Inflammatory macrophage treated with lipopolysaccharide for 4 hours (primary cell): ENCODE data around the gene PRKN.

Source experiments
- DNase-seq: peaks from one replicate; pipeline ENCODE4 v3.0.0-alpha.2; 2020

The PRKN gene

GRCh38 chr6:162019349-162019748 is 708.2 kb downstream of the PRKN start:
- DNase-seq: no peak

GRCh38 chr6:162017536-162017935 is 710.0 kb downstream of the PRKN start:
- DNase-seq: no peak

- DNase-seq: no peak
These were observed 713.3 kb downstream of the PRKN start for GRCh38 chr6:162014069-162014811.

GRCh38 chr6:162005372-162005771 is 722.2 kb downstream of the PRKN start:
- DNase-seq: no peak

GRCh38 chr6:161996783-161997182 is 730.8 kb downstream of the PRKN start:
- no peak for DNase-seq

GRCh38 chr6:161985876-161986423 is 741.6 kb downstream of the PRKN start:
- DNase-seq: no peak

- DNase-seq: no peak
These were observed 742.9 kb downstream of the PRKN start for GRCh38 chr6:161984713-161985112.

GRCh38 chr6:161976553-161976952 is 751.0 kb downstream of the PRKN start:
- no peak for DNase-seq

GRCh38 chr6:161973064-161973463 is 754.5 kb downstream of the PRKN start:
- DNase-seq: no peak

GRCh38 chr6:161971043-161971442 is 756.5 kb downstream of the PRKN start:
- DNase-seq: no peak

- no peak for DNase-seq
These were observed 763.8 kb downstream of the PRKN start for GRCh38 chr6:161963634-161964234.

- no peak for DNase-seq
These were observed 764.4 kb downstream of the PRKN start for GRCh38 chr6:161963181-161963580.

- no peak for DNase-seq
These were observed 765.8 kb downstream of the PRKN start for GRCh38 chr6:161961796-161962195.

- no peak for DNase-seq
These were observed 766.5 kb downstream of the PRKN start for GRCh38 chr6:161961046-161961445.

- DNase-seq: no peak
These were observed 768.5 kb downstream of the PRKN start for GRCh38 chr6:161959072-161959471.

GRCh38 chr6:161956082-161956481 is 771.5 kb downstream of the PRKN start:
- no peak for DNase-seq

GRCh38 chr6:161954699-161955276 is 772.8 kb downstream of the PRKN start:
- DNase-seq: no peak

GRCh38 chr6:161954077-161954476 is 773.5 kb downstream of the PRKN start:
- no peak for DNase-seq

- no peak for DNase-seq
These were observed 776.4 kb downstream of the PRKN start for GRCh38 chr6:161951126-161951525.

GRCh38 chr6:161949531-161949930 is 778.0 kb downstream of the PRKN start:
- no peak for DNase-seq

GRCh38 chr6:161948462-161948861 is 779.1 kb downstream of the PRKN start:
- no peak for DNase-seq

GRCh38 chr6:161947371-161947770 is 780.2 kb downstream of the PRKN start:
- DNase-seq: no peak

GRCh38 chr6:161946461-161946860 is 781.1 kb downstream of the PRKN start:
- no peak for DNase-seq

GRCh38 chr6:161943561-161943960 is 784.0 kb downstream of the PRKN start:
- DNase-seq: no peak
